Activated T-cell treated with anti-CD3 and anti-CD28 coated beads for 48 hours (primary cell): Measurements from ENCODE around the gene NT5C2.
"Not testable (repeated sequence)": the region's sequence is repeated elsewhere in the genome, so short reads cannot be mapped to it uniquely, and the experiment has no call there.

ENCODE experiments used
- DNase-seq: peaks from one replicate; pipeline ENCODE4 v3.0.0-alpha.2; 2020; ENCODE audit warnings: low read depth

The NT5C2 gene

DNA sequence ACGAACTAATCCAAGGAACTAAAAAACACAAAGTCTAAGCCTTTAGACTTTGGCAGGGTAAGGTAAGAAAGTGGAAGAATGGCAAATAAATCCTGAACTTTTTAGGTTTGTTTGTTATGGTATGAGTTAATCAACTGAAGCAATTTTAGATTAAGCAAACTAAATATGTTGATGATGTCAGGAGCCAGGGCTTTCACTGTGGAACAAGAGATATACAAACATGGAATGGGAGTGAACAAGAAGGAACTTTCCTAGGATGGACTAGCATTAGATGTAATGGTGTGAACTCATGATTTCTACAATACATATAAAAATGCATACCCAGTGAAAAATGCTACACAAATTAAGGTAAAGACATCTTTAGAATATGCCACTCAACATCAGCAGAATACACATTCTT, 35.8 kb downstream of the NT5C2 start:
- no peak for DNase-seq

DNA sequence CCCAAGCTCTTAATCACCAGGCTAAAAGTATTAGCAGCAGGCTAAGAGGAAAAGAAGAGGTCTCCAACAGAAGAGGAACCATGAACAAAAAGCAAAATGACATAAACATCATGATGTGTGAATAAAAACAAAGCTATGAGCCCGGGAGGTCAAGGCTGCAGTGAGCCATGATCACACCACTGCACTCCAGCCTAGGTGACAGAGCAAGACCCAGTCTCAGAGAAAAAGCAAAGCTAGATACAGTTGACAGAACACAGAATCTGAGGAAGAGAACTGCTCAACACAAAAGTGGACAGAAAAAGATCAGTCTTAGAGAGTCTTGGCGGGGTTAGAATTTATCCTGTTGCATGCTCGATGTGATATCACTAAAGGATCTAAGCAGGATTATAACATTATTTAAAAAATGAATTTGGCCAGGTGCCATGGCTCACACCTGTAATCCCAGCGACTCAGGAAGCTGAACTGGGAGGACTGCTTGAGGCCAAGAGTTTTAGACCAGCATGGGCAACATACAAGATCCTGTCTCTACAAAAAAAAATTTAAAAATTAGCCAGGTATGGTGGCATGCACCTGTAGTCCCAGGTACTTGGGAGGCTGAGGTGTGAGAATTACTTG, 37.5 kb downstream of the NT5C2 start:
- no peak for DNase-seq

DNA sequence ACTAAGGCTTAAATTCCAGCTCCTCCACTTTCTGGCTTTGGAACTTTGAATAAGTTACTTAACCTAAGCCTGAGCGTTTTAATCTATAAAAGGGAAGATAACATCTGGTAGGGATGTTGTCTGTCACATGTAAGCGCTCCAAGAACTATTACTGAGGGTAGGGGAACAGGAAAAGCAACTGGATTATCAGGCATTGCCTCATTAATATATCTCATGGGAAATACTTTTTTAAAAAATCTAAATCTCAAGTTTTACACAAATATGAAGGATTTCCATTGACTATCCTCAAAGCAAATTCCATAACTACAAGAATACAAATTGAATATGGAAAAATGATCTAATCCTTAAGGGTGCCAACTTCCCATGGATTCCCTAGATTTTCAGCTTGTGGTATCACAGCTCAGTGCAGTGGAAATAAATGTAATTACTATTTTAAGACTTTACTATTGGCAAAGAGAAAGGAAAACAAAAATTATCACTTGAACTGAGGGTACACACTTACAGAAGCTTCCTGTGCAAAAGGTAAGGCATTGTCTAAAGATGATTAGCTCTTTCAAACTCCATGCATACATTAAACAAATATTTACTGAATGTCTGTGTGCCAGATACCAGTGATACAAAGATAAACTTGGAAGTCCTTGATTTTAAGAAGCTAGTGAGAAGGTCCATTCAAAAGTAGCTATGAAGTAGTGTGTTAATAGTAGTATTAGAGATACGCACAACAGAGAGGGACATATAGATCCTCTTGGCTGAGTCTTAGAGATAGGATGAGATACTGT, 38.4 kb downstream of the NT5C2 start:
- no peak for DNase-seq

DNA sequence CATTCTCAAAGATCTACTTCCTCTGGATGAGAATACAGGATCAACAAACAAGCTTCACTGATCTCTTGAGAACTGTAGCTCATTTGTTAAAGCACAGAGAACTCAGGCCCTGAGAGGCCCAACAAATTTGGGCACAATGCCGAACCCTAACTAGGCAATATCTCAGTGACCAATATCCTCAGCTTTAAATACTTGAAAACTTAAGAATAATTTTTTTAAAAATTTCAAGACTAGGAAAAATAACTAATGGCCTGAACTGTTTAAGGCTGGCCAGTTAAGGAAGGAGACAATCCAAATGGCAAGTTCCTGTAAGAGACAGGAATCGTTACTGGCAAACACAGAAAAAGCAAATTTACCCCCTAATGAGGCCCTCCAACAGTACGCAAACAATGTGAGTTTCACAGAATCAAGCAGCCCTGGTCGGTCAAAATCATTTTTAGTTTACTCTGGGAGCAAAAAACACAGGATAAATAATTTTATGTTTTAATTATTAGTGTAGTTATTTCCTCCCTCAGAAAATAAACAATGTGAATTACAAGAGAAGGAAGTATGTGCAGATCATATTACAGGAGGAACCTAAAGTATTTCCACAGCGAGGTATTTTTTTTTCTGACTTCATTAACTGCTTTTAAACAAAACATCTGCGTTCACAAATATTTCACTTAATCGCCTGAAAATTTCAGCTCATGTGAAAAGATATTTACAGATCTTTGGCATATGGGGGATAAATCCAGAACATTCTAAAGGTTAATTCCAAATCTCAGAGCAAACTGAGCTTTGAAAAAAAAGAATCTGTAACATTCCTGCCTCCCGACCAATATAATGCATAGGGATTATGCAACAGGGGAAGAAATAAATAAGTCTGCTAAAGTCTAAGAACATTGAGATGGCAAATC, 39.5 kb downstream of the NT5C2 start:
- no peak for DNase-seq

DNA sequence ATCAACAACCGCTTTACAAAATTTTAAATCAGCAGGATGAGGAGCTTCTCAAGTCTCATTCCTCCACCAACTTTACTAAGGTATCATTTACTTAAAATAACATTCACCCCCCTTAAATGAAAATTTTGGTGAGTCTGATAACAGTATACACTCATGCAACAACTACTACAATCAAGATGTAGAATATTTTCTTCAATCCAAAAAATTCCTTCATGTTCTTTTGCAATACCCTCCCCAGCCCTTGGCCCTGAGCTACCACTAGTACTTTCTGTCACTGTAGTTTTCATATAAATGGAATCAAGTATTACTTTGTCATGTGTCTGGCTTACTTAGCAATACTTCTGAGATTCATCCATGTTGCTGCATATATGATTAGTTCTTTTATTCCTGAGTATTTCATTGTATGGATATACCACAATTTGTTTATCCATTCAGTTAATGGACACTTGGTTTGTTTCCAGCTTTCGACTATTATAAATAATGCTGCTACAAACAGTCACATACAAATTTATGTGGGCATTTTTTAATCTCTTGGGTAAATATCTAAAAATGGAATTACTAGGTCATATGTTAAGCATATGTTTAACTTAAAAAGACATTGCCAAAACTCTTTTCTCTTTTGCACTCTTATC, 43.0 kb downstream of the NT5C2 start:
- no peak for DNase-seq

DNA sequence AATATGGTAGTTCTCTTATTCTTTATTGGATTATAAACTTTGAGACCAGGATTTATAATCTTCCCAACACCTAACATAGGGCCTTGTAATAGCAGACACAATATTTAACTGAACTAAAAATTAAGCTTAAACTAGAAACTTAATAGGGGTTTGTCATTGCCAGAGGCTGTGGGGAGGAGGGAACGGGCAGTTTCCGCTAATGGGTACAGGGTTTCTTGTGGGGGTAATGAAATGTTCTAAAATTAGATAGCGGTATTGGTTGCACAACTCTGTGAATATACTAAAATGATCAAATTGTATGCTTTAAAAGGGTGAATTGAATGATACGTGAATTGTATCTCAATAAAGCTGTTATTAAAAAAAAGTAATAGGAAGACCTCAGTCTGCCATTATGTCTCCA, 45.4 kb downstream of the NT5C2 start:
- no peak for DNase-seq

DNA sequence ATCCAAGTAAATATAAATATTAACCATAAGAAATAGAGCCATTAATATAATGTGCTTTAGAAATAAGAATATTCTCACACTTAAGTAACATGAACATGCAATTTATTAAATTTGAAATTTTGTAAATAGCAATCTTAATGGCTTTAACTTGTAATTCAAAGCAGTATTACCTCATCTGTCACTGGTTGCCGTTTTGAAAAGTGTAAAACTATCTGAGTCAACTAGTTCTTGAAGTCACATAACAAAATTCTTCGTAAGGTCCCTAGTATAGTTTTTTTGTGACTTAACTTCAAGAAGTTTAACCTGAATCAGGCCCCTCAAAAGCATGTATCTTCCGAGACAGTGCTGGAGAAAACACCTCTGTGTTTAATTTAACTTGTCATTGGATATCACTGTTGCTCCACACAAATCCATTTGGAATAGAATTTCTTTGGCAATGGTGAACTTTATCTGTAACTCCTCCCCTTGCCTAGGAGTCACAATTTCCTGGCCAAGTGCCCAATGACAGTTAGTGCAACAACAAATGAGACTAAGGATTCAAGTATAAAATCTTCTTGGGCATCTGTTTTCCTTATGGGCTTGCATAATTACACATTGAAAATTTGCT, 47.1 kb downstream of the NT5C2 start:
- no peak for DNase-seq

DNA sequence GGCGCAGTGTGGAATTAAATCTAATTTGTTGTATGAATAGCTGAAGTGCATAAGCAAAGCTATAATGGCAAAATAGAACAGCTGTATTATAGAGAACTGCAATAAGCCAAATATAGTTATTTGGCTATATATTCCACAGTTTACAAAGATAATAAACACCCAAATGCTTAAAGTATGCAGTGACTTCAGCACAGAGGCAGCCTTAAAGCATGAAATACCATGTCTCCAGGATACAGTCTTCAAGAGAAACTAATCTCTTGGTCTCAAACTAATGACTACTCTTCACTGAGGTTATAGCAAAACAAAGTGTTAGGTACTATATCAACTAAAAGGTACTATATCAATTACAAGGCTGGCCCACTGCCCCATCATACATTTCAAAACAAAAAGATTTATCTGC, 48.0 kb downstream of the NT5C2 start:
- no peak for DNase-seq

DNA sequence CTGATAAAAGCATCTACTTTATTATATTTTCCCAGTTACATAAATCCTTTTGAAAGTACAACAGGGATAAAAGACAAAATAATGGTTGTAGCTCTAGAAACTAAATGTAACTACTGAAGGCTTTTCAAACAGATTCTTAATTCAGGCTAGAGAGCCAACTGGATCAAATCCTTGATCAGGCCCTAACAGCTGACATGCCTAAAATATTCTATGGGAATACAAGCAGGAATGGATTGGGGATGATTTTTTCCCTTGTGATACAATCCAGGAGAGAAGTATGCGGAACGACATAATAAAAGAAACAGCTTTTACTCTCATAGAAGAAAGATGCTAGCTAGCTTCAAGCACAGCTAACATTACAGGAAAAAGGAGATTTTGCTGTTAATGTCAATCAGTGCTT, 49.0 kb downstream of the NT5C2 start:
- DNase-seq, result no peak

DNA sequence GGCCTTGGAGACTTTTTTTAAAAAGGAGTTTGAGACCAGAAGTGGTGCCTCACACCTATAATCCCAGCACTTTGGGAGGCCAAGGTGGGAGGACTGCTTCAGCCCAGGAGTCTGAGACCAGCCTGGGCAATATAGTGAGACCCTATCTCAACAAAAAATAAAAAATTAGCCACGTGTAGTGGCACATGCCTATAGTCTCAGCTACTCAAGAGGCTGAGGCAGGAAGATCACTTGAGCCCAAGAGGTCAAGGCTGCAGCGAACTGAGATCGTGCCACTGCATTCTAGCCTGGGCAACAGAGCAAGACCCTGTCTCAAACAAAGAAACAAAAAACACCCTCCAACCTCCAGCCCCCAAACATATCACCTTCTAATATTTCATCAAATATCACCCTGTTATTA, 49.4 kb downstream of the NT5C2 start:
- DNase-seq, result not testable (repeated sequence)

DNA sequence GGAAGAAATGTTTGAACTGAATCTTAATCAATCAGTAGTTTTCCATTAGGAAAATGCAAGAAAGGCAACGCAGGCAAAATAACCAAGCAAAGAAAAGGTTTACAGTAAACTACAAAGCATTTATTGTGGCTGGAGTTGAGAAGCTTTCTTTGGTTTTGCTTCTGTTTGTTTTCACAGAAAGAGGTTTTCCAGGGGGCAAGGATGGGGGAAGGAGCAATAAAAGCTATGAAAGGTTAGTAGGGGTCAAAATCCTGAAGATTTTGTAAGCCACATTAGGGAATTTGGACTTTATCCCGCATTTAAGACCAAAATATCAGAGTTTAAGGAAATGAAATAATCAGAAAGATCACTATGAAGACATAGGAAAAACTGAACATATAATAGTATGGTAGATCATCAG, 51.1 kb downstream of the NT5C2 start:
- no peak for DNase-seq

DNA sequence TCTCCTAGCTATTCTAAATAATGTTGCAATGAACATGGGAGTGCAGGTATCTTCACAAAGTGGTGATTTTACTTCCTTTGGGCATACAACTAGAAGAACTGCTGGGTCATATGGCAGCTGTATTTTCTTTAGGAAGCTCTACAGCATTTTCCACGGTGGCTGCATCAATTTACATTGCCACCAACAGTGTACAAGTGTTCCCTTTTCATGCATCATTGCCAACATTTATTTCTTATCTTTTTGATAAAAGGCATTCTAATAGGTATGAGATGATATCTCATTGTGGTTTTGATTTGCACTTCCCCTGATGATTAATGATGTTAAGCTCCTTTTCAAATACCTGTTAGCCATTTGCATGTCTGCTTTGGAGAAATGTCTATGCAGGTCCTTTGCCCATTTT, 52.6 kb downstream of the NT5C2 start:
- DNase-seq, result no peak

DNA sequence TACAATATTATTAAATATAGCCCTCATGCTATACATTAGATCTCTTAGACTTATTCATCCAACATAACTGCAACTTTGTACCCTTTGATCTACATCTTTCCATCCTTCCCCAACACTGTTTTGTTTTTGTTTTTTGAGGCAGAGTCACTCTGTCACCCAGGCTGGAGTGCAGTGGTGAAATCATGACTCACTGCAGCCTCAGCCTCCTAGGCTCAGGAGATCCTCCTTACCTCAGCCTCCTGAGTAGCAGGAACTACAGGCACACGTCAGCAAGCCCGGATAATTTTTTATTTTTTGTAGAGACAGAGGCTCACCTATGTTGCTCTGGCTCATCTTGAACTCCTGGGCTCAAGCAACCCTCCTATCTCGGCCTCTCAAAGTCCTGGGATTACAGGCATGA, 53.3 kb downstream of the NT5C2 start:
- no peak for DNase-seq

DNA sequence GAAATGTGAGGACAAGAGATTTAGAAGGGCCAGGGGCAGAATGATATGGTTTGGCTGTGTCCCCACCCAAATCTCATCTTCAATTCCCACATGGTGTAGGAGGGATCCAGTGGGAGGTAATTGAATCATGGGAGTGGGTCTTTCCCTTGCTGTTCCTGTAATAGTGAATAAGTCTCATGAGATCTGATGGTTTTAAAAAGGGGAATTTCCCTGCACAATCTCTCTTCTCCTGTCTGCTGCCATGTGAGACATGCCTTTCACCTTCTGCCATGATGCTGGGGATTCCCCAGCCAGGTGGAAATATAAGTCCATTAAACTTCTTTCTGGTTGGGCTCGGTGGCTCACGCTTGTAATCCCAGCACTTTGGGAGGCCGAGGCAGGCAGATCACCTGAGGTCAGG, 57.9 kb downstream of the NT5C2 start:
- not testable (repeated sequence) for DNase-seq

DNA sequence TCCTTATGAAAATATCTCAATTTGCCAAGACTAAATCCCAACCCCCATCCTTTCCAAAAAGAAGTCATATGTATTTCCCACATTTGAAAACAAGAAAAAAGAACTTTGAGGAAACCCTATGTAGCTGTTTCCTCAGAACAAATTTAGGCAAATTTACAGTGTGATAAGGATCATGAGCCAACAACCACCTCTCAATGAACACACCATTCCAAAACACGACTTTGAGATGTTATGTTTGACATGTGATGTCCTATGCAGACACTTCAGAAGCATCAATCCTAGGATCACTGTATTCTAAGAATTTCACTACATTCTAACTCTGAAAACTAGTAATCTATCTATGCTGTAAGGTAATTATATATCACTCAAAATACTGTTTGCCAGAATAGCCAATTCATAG, 62.2 kb downstream of the NT5C2 start:
- DNase-seq, result no peak

DNA sequence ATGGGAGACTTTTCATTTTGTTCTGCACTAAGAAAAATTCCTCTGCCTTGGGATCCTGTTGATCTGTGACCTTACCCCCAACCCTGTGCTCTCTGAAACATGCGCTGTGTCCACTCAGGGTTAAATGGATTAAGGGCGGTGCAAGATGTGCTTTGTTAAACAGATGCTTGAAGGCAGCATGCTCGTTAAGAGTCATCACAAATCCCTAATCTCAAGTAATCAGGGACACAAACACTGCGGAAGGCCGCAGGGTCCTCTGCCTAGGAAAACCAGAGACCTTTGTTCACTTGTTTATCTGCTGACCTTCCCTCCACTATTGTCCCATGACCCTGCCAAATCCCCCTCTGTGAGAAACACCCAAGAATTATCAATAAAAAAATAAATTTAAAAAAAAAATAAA, 62.9 kb downstream of the NT5C2 start:
- DNase-seq, result not testable (repeated sequence)

DNA sequence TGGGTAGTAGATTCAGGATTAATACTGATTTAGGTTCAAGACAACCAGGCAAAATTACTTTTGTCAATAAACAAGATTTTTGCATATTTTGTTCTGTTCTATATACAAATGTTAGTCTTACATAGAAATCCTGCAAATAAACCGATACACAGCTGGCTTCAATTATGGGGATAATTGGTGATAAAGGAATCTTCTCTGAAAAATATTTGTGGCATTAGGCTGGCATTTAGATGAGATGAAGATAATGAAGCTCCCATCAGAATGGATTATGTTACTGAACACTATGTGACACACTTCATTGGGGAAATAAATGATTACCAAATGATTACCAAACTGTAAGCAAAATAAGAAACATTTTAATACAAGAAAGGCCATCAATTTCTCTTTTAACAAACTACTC, 65.8 kb downstream of the NT5C2 start:
- DNase-seq, result no peak

DNA sequence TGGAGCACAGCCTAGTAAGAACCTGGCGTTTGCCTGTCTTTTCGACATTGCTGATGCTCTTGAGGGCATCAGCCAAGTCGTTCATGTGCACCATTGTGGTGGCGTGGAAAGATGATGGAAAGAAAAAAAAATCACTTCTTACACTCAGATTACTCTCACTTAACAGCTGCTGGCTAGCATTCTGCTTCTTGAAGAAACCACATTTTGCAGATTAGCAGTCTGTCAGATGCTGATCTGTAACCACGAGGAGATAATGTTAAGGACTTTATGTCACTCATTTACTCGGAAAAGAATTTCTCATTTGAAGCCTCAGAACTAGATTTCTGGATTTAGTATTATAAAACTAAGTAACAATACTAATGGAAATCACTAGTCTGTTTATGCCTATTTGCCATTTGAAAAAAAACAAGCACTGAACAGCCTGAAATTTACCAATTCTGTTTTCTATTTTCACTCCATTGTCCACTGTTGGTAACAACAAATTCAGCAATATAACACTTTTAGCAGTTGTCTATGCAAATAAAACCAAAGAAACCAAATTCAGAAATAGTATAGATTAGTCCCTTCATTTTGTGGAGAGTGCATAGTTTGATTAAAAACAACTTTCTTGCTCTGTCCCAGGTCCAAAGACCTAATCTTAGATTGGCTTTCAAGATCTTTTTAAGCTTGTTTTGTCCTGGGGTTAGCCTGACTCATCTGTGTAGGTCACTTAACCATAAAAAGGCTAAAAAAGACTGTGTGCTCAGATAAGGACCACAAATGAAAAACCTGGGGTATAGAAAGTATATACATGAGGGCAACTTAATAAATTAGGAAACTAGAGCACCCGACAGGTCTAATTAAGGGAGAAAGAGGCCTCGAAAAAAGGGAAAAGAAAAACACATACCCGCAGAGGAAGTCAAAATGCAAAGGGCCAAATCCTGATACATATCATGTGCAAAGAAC, 67.5 kb downstream of the NT5C2 start:
- DNase-seq, result no peak

DNA sequence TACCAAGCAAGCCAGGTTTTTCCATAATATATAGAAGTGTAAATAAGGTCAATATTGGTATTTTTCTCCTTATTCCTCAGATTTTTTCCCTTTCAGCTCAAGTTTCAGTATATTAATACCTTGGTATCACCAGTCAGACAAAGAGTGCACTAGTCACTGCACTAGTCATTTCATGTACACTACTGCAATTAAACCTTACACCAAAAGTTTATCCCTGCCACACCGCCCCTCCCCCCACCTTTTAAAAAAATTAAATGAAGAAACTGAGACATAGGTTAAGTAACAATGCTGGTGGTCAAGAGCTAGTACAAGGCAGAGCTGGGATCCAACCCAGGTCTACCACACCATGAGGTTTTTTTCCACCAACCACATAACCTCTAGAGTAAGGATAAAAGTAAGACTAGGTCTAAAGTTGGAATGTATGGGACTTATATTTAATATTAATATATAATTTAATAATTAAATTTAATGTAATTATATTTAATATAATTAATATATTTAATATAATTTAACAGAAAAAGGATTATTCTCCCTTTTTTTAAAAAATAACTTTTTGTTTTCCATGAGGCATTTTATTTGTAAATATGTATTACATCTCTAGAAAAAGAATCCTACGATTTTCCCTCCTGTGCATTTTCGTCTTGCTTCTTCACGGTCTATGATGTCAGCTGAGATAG, 68.5 kb downstream of the NT5C2 start:
- DNase-seq, result no peak

DNA sequence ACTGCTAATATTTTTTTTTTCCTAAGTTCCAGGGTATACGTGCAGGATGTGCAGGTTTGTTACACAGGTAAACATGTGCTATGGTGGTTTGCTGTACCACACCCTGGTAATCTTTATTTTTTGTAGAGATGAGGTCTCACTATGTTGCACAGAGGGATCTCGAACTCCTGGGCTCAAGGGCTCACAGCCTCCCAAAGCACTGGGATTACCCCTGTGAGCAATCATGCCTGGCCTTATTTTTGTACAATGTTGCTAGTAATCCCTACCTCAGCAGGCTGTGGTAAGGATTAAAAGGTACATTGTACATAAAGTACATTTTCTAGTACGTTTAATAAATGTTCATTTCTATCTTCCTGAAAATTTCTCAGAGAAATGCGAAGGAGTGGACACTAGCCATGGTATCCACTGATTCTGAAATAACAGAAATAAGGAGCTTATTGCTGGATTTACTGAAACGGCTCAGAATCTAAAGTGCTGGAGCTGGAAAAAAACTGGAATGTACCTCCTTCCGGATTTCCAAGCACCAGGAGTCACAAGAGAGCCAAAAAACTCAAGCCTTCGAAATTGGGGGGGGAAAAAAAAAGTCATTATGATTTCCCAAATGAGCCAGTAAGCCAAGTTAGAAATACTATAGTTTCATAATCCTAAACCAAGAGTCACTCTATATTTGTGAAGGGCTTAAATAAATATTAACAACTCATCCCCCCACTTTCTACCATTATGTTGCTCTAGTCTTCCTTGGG, 69.6 kb downstream of the NT5C2 start:
- no peak for DNase-seq
